GM10248 (cell line): ENCODE measurements around the gene BUD13.
"Not testable (repeated sequence)": the region's sequence is repeated elsewhere in the genome, so short reads cannot be mapped to it uniquely, and the experiment has no call there.

ENCODE experiments used
- CTCF ChIA-PET: fragments of 300-600 bp; sonication (Branson Sonifier 250); formaldehyde crosslinking; extraction: SDS; loops from one replicate; lab custom pipeline; 2021; ENCODE audit warnings: antibody characterized with exemption; lab: Yijun Ruan, JAX
- POLR2A ChIA-PET: fragments of 350-650 bp; sonication (Branson Sonifier 250); formaldehyde crosslinking; extraction: SDS; loops from one replicate; lab custom pipeline; 2020; ENCODE audit warnings: antibody characterized with exemption; lab: Yijun Ruan, JAX
- DNase-seq: peaks from one replicate; pipeline ENCODE4 v3.0.0; 2012; ENCODE audit errors: extremely low spot score
- CTCF ChIP-seq: IDR thresholded peaks from 2 replicates; pipeline ENCODE4 v1.5.1; 2012; ENCODE audit warnings: mild to moderate bottlenecking, low read depth; ENCODE audit errors: extremely low read depth, missing control alignments, control extremely low read depth

The BUD13 gene

DNA sequence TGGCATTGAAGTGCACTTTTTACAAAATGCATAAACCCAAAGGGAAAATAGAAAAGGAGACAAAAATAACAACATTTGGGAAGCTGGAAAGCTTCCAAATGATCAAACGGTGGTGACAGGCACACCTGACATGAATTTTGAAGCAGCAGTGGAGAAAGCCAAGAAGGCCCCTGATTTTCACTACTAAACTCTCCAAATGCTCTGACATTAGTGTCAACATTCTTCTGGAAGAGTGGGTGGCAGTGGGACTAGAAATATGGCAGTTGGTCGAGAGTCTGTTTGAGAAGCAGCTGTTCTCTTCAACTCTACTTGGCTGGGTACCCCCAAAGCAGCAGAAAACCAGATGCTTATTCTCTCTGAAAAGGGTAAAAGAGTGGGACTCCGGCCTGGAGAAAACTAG, 31.2 kb upstream of the BUD13 start:
- CTCF ChIA-PET, result interaction anchor here (1.2 to 2.2 kb wide), 2 partner anchors 13 to 15 kb away, joined by 3 to 8 read pairs; partner anchors contain the start of gene APOA5

GRCh38 chr11:116801662-116802061, 28.9 kb upstream of the BUD13 start:
- POLR2A ChIA-PET, DNase-seq: not testable (repeated sequence)
- CTCF ChIA-PET, result interaction anchor here (0.7 to 3.3 kb wide), 2 partner anchors 10 to 11 kb away, joined by 6 to 20 read pairs; partner anchors contain the start of gene APOA5

More for the DNA sequence above, 31.2 kb upstream of the BUD13 start:
- POLR2A ChIA-PET, result no interaction called here
- no peak for DNase-seq
- no peak for TF ChIP-seq CTCF

- DNase-seq, result no peak
- ChIA-PET POLR2A (no interaction called here), CTCF (interaction anchor here (1.1 to 3.3 kb wide), 3 partner anchors 10 to 305 kb away, joined by 3 to 20 read pairs (median 3); partner anchors contain the start of gene APOA5)
- TF ChIP-seq CTCF, result no peak
Measured at GRCh38 chr11:116800610-116801009, 27.8 kb upstream of the BUD13 start.

GRCh38 chr11:116798368-116798767, 25.6 kb upstream of the BUD13 start:
- no peak for DNase-seq
- ChIA-PET CTCF (interaction anchor here (0.7 to 3.3 kb wide), 6 partner anchors 8 to 308 kb away, joined by 3 to 20 read pairs (median 4); partner anchors contain the start of gene APOA5), POLR2A (no interaction called here)
- no peak for TF ChIP-seq CTCF

DNA sequence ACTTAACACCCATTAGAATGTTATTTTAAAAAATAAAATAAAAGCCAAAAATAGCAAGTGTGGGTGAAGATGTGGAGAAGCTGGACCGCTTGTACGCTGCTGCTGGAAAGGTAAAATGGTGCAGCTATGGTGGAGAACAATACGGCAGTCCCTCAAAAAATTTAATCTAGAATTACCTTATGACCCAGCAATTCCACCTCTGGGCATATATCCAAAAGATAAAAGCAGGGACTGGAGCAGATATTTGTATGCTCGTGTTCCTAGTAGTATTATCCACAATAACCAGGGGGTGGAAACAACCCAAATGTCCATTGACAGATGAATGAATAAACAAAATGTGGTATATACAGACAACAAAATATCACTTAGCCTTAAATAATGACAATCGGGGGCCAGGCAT, 25.0 kb upstream of the BUD13 start:
- ChIA-PET CTCF (interaction anchor here (1.6 kb wide), 1 partner anchor 11 kb away, joined by 5 read pairs; no protein-coding TSS in a partner anchor), POLR2A (no interaction called here)
- DNase-seq, result no peak

DNA sequence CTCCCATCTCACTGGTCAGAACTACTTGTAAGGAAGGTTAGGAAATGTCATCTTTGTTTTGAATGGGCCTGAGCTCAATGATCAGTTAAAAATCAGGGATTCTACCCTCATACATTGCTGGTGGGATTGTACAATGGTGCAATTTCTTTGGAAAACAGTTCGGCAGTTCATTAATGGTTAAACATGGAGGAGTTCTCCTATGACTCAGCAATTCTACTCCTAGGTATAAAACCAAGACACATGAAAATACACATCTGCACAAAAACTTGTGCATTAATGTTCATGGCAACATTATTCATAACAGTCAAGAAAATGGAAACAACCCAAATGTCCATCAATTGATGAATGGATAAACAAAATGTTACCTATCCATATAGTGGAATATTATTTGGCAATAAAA, 23.8 kb upstream of the BUD13 start:
- no peak for DNase-seq
- ChIA-PET CTCF (interaction anchor here (0.8 to 7.7 kb wide), 2 partner anchors 14 to 308 kb away, joined by 3 to 86 read pairs; no protein-coding TSS in a partner anchor), POLR2A (no interaction called here)
- TF ChIP-seq CTCF, result no peak

More for the DNA sequence above, 25.0 kb upstream of the BUD13 start:
- TF ChIP-seq CTCF, result no peak

DNA sequence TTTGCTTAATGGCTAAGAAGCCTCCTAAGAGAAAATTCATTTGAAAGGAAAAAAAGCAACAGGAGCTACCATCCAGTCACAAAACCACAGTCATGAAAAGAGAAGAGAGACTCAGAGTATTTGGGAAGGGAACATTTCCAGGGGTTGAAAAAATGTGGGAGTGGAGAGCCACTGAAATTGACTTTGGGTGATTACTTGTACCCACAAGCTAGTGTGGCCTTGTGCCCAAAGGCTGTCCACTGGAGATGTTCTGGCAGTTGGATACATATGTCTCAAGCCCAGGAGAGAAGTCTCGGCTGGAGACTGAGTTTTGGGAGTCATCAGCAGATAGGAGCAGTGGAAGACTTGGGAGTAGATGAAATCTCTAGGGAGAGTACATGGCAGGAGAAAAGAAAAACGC, 22.1 kb upstream of the BUD13 start:
- CTCF ChIA-PET, result interaction anchor here (0.9 to 10.2 kb wide), 4 partner anchors 11 to 310 kb away, joined by 3 to 100 read pairs (median 45); partner anchors contain the start of gene APOA1
- POLR2A ChIA-PET, result no interaction called here
- TF ChIP-seq CTCF, result no peak

More for the DNA sequence above, 22.1 kb upstream of the BUD13 start:
- DNase-seq, result no peak
